ENCODE measurements around the gene RFX4.

GRCh38 chr12:106783515-106783914 lies 200.7 kb downstream of the RFX4 start:
- TF ChIP-seq CTCF (IDR thresholded peaks at IDR 0.05) = no peak
- TF ChIP-seq POLR2A (IDR thresholded peaks at IDR 0.05) = no peak

All from esophagus squamous epithelium (tissue), 4 donors.